Adrenal gland (tissue), 12 donors: Measurements from ENCODE around the gene LRP1B. TPM values are rescaled to one million over a fixed set of nuclear protein-coding genes. Genes with fewer than 3 reads are reported as not detected.

ENCODE experiments used
- DNase-seq, 7 donors: peaks; one replicate each; pipeline ENCODE4 v3.0.0-alpha.2; 2019 to 2020
- H3K27ac ChIP-seq, 5 donors: fragments of 200-600 bp; sonication (generic) in 4 of 5; 1 replicate in 3 of 5; 2 replicates in 2 of 5; pipeline versions ENCODE4 v1.5.1 to v1.8.0; 2016 to 2020; ENCODE audit warnings: mild to moderate bottlenecking in 1 of 5
- H3K27me3 ChIP-seq: fragments of 200-600 bp; 2 replicates; pipeline ENCODE4 v1.8.0; 2021
- H3K36me3 ChIP-seq, 2 donors: fragments of 200-600 bp; replicated peaks in 1 of 2; 1 replicate in 1 of 2; 2 replicates in 1 of 2; pipeline versions ENCODE4 v1.5.1 to v1.8.0; 2018 to 2022
- H3K4me1 ChIP-seq, 2 donors: fragments of 200-600 bp; replicated peaks in 1 of 2; 1 replicate in 1 of 2; 2 replicates in 1 of 2; pipeline versions ENCODE4 v1.5.1 to v1.8.0; 2018 to 2021
- H3K4me3 ChIP-seq, 4 donors: fragments of 200-600 bp; sonication (generic) in 3 of 4; one replicate each; pipeline ENCODE4 v1.5.1; 2016 to 2018
- H3K9me3 ChIP-seq, 3 donors: fragments of 200-600 bp; sonication (generic) in 1 of 3; replicated peaks in 1 of 3; 1 replicate in 2 of 3; 2 replicates in 1 of 3; pipeline versions ENCODE4 v1.5.1 to v1.8.0; 2016 to 2021
- POLR2A ChIP-seq, 2 donors: fragments of 450-650 bp; IDR thresholded peaks; one replicate each; pipeline ENCODE4 v1.6.1; 2017; ENCODE audit warnings: antibody characterized with exemption in 2 of 2, mild to moderate bottlenecking in 2 of 2, moderate library complexity in 1 of 2
- WGBS, 4 donors: extraction: QIAGEN DNeasy Blood & Tissue Kit in 2 of 4; methylation state at CpG; one replicate each; pipeline versions ENCODE4 v1.1.5 to v1.1.7; 2013 to 2017; 5-methylcytosine and 5-hydroxymethylcytosine counted together
- intact Hi-C, 2 donors: fragments of 100-400 bp; cut with DNase I; formaldehyde crosslinking; loops; one replicate each; pipeline versions ENCODE4 v1.14.1 to v1.15.0; 2022 to 2023
- polyA plus RNA-seq, 3 donors: library from polyadenylated mRNA; stranded (reverse); fragments of 200-250 nt in 2 of 3; fragments of 350-450 nt in 1 of 3; fragmentation: Illumina TruSeq in 1 of 3; extraction: RNeasy Lipid Tissue Mini Kit (QIAGEN cat#74804) in 1 of 3; gene quantifications; one replicate each; pipeline ENCODE4 v1.2.3, GENCODE V29; 2013 to 2014
- total RNA-seq, 9 donors: library from RNA; depleted of rRNA in 4 of 9; stranded (reverse); fragments of >200 nt in 4 of 9; fragments of 120-200 nt in 1 of 9; fragmentation: NEBNext Ultra II Directional in 1 of 9; extraction: Animal tissue kit (Norgen Biotek cat#: 25700) in 1 of 9; gene quantifications; one replicate each; pipeline versions ENCODE4 v1.1.0 to v1.2.4, GENCODE V29; 2013 to 2023
- TF ChIP-seq, protein P1 (sequence below), 6 experiments: fragments of 450-650 bp in 4 of 6; fragments of 200-600 bp in 2 of 6; sonication (generic) in 1 of 6; IDR thresholded peaks; 1 replicate in 5 of 6; 2 replicates in 1 of 6; pipeline versions ENCODE4 v1.5.1 to v1.8.0; 2016 to 2021; ENCODE audit warnings: antibody characterized with exemption in 6 of 6, mild to moderate bottlenecking in 2 of 6, moderate library complexity in 1 of 6
- donor health status: healthy with polysubstance abuse.
- donor health status: Bipolar disorder and iron deficiency.
- donor health status: DM: yes; HTN: yes; CAD: no.
- donor health status: DM: no; HTN: no; CAD: no.
- donor health status: DM: no; HTN: no; CAD: no.
- donor health status: DM: yes; HTN: yes; CAD: no.

Gene LRP1B
- total and polyA plus RNA-seq, 12 donors: 0.84 to 5.4 (median 2.1) TPM

DNA sequence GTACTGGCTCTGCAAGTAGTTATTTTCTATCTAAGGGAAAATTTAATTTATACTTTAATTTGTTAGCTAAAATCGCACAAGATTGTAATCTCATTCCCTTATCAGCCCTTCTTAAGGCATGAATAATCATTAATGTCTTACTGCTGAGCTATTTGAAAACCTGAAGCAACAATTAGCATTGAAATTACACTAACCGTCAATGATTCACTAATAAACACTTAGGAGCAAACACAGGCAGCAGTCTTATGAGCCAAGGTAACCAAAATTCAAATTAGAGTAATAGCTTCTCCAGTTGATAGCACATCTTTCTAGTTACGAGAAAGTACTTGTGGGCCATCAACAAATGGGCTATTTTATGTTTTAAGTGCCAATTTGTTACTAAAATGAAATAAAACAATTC lies 1289.7 kb downstream of the LRP1B start:
- intact Hi-C loops: no loop called here
- no peaks in the 10 kb centered on the region for H3K9me3 ChIP-seq
- no peak overlapping the region for H3K4me3 ChIP-seq
- WGBS, 4 donors: 56 to 60% (median 58%) methylated on average over 3 of the region's 3 CpGs
- TF ChIP-seq, protein P1, sequence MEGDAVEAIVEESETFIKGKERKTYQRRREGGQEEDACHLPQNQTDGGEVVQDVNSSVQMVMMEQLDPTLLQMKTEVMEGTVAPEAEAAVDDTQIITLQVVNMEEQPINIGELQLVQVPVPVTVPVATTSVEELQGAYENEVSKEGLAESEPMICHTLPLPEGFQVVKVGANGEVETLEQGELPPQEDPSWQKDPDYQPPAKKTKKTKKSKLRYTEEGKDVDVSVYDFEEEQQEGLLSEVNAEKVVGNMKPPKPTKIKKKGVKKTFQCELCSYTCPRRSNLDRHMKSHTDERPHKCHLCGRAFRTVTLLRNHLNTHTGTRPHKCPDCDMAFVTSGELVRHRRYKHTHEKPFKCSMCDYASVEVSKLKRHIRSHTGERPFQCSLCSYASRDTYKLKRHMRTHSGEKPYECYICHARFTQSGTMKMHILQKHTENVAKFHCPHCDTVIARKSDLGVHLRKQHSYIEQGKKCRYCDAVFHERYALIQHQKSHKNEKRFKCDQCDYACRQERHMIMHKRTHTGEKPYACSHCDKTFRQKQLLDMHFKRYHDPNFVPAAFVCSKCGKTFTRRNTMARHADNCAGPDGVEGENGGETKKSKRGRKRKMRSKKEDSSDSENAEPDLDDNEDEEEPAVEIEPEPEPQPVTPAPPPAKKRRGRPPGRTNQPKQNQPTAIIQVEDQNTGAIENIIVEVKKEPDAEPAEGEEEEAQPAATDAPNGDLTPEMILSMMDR (IDR thresholded peaks at IDR 0.05): no peak
- no peak for TF ChIP-seq POLR2A (IDR thresholded peaks at IDR 0.05)
- no peak overlapping the region for H3K27ac ChIP-seq
- no peaks in the 10 kb centered on the region for H3K36me3 ChIP-seq
- H3K4me1 ChIP-seq: no peaks in the 10 kb centered on the region
- H3K27me3 ChIP-seq: no peaks in the 10 kb centered on the region
- no peak for DNase-seq

DNA sequence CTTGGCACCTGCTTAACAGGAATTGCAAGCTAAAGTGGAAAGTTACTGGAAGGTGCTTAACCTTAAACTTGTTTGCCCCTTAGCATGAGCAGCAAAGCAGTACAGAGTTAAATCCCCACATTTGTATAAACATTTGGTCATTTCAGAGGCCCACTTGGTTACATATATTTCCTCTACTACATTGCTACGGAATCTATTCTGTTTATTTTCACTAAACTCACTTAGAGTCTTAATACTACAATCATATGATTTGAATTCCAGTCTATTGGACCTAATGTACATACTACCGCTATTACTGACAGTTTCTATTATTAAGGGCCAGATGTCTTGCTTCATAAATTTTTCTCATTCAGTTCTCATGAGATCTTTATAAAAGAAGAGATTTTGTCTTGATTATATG lies 1294.0 kb downstream of the LRP1B start:
- no peaks in the 10 kb centered on the region for H3K27me3 ChIP-seq
- no peaks in the 10 kb centered on the region for H3K4me1 ChIP-seq
- TF ChIP-seq, protein P1 (IDR thresholded peaks at IDR 0.05): no peak
- no peak for TF ChIP-seq POLR2A (IDR thresholded peaks at IDR 0.05)
- DNase-seq: no peak
- no peaks in the 10 kb centered on the region for H3K9me3 ChIP-seq
- no peaks in the 10 kb centered on the region for H3K36me3 ChIP-seq
- H3K27ac ChIP-seq: no peak overlapping the region
- intact Hi-C loops: no loop called here
- 76 to 80% (median 78%) methylated on average over 2 of the region's 2 CpGs for WGBS, 4 donors
- H3K4me3 ChIP-seq: no peak overlapping the region

DNA sequence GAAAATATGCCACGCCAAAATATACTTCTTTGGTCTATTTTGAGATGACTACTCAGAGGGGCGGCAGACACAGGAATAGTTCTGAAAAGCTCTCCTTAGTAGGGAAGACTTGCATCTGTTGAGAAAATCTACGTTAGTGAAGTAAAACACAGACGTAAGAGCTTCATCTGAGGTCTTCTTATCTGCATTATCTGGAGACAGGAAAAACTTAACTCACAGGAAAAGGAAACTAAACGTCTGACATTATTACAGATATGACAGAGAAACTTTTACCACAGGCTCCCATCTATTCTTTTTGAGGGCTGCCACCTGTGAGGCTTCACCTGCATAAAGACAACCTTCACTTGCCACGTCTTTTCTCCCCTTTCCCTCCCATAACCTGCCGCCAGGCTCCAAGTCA lies 1295.7 kb downstream of the LRP1B start:
- intact Hi-C loops: no loop called here
- no peak for DNase-seq
- TF ChIP-seq POLR2A (IDR thresholded peaks at IDR 0.05): no peak
- TF ChIP-seq, protein P1 (IDR thresholded peaks at IDR 0.05): no peak
- Histone ChIP-seq H3K9me3 (no peaks in the 10 kb centered on the region), H3K36me3 (no peaks in the 10 kb centered on the region), H3K4me1 (no peaks in the 10 kb centered on the region), H3K27me3 (no peaks in the 10 kb centered on the region), H3K27ac (no peak overlapping the region), H3K4me3 (no peak overlapping the region)
- WGBS, 4 donors: 68 to 81% (median 71%) methylated on average over 7 of the region's 7 CpGs

DNA sequence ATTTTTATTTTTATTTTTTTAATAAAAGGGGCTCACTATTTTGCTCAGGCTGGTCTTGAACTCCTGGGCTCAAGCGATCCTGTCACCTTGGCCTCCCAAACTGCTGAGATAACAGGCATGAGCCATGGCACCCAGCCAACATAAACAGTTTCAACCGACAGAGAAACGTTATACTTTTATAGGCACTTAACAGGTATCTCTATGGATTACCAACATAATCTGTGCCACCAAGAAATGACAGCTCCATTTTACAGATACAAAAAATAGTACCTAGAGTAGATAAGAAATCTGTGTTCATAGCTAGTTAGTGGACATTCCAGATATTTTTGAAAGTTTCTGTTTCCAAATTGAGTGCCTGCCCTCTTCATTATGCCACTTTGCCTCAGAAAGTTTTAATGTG lies 1316.7 kb downstream of the LRP1B start:
- WGBS, 4 donors: 30 to 40% (median 37%) methylated on average over 3 of the region's 3 CpGs

More for the DNA sequence above, 1316.7 kb downstream of the LRP1B start:
- no peaks in the 10 kb centered on the region for H3K9me3 ChIP-seq
- no peak for TF ChIP-seq POLR2A (IDR thresholded peaks at IDR 0.05)
- TF ChIP-seq, protein P1 (IDR thresholded peaks at IDR 0.05): no peak
- peak in 1 of 7 donors; percentile 12 for DNase-seq
- no peaks in the 10 kb centered on the region for H3K4me1 ChIP-seq
- intact Hi-C loops: no loop called here
- H3K4me3 ChIP-seq: no peak overlapping the region
- H3K36me3 ChIP-seq: no peaks in the 10 kb centered on the region
- H3K27me3 ChIP-seq: no peaks in the 10 kb centered on the region
- no peak overlapping the region for H3K27ac ChIP-seq
